ACC112 (cell line): ENCODE data around the gene DOK6.

Source experiments
- H2AFZ ChIP-seq: fragments of 200-600 bp; sonication (generic); one replicate; pipeline ENCODE4 v1.6.0; 2017; ENCODE audit warnings: antibody characterized with exemption, low read length; ENCODE audit not compliant: unreplicated experiment
- H3K27ac ChIP-seq: fragments of 200-600 bp; sonication (generic); 2 replicates; pipeline ENCODE4 v1.5.1; 2014; ENCODE audit warnings: low read depth, mild to moderate bottlenecking, antibody characterized with exemption, low read length, moderate library complexity
- H3K27me3 ChIP-seq: fragments of 200-600 bp; sonication (generic); 2 replicates; pipeline ENCODE4 v1.6.1; 2014; ENCODE audit warnings: mild to moderate bottlenecking, antibody characterized with exemption, low read length, moderate library complexity, mixed read lengths; ENCODE audit not compliant: insufficient read depth
- H3K36me3 ChIP-seq: fragments of 200-600 bp; sonication (generic); 2 replicates; pipeline ENCODE4 v1.6.1; 2016; ENCODE audit warnings: mild to moderate bottlenecking, antibody characterized with exemption, low read length, moderate library complexity, mixed read lengths; ENCODE audit not compliant: insufficient read depth
- H3K4me1 ChIP-seq: fragments of 200-600 bp; sonication (generic); one replicate; pipeline ENCODE4 v1.6.1; 2016; ENCODE audit warnings: low read length, mixed read lengths; ENCODE audit not compliant: insufficient read depth, unreplicated experiment, control insufficient read depth
- H3K4me3 ChIP-seq: fragments of 200-600 bp; sonication (generic); 2 replicates; pipeline ENCODE4 v1.5.1; 2014; ENCODE audit warnings: mild to moderate bottlenecking, low read depth, low read length
- H3K79me2 ChIP-seq: fragments of 200-600 bp; sonication (generic); one replicate; pipeline ENCODE4 v1.6.0; 2016; ENCODE audit warnings: low read length; ENCODE audit not compliant: control insufficient read depth, unreplicated experiment, insufficient read depth

The DOK6 gene

DNA sequence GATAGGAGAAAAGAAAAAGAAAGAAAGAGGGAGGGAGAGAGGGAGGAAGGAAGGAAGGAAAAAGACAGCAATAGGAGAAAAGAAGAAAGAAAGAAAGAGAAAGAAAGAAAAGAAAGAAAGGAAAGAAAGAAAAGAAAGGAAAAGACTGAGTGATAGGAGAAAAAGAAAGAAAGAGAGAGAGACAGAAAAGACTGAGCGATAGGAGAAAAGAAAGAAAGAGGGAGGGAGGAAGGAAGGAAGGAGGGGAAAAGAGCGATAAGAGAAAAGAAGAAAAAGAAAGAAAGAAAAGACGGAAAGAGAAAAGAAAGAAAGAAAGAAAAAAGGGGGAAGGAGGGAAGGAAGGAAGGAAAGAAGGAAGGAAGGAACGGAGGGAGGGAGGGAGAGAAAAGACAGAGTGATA lies 216.7 kb downstream of the DOK6 start:
- Histone ChIP-seq H3K4me3 (no peak overlapping the region), H3K27ac (no peak overlapping the region), H3K79me2 (no peaks in the 10 kb centered on the region), H3K4me1 (no peaks in the 10 kb centered on the region), H3K27me3 (no peaks in the 10 kb centered on the region), H2AFZ (no peak overlapping the region), H3K36me3 (no peaks in the 10 kb centered on the region)

DNA sequence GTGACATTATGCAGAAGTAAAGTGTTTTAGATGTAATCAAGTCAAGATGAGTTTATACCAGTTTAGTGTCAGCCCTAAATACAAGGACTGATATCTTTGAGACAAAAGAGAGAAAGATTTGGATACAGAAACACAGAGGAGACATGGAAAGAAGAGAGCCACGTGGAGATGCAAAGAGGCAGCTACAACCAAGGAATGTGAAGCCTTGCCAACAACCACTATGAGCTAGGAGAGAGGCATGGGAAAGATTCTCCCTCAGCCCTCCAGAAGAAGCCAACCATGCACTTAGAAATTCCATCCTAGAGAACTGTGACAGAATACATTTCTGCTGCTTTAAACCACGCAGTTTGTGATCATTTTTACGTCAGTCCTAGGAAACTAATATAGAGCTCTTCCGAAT lies 217.2 kb downstream of the DOK6 start:
- no peaks in the 10 kb centered on the region for H3K36me3 ChIP-seq
- H3K79me2 ChIP-seq: no peaks in the 10 kb centered on the region
- H3K4me3 ChIP-seq: no peak overlapping the region
- H3K27ac ChIP-seq: no peak overlapping the region
- H3K4me1 ChIP-seq: no peaks in the 10 kb centered on the region
- H3K27me3 ChIP-seq: no peaks in the 10 kb centered on the region
- H2AFZ ChIP-seq: no peak overlapping the region

DNA sequence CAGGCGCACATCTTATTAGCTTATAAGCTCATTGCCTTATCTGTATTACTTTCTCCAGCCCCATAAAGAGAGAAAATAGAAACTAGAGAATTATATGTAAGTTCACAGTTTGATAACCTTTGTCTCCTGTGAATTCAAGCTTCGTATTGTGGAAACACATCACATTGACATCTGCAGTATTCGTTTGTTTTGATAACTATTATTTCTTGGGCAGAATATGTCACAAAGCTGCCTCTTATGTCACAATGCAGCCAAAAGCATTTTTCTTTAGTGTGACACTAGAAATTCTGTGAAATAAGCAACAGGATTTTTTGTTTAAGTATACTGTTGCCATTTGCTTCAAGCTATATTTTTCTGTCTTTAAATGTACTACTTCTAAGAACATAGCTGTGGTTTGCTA lies 221.5 kb downstream of the DOK6 start:
- H2AFZ ChIP-seq: no peak overlapping the region
- no peaks in the 10 kb centered on the region for H3K36me3 ChIP-seq
- H3K4me3 ChIP-seq: no peak overlapping the region
- H3K79me2 ChIP-seq: no peaks in the 10 kb centered on the region
- no peak overlapping the region for H3K27ac ChIP-seq
- no peaks in the 10 kb centered on the region for H3K27me3 ChIP-seq
- no peaks in the 10 kb centered on the region for H3K4me1 ChIP-seq

DNA sequence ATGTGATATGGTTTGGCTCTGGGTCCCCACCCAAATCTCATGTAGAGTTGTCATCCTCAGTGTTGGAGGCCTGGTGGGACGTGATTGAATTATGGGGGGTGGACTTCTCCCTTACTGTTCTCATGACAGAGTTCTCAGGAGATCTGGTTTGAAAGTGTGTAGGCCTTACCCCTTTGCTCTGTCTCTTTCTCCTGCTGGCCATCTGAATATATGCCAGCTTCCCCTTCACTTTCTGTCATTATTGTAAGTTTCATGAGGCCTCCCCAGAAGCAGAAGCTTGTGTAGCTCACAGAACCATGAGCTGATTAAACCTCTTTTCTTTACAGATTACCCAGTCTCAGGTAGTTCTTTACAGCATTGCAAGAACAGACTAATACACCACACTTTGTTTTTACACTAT lies 222.3 kb downstream of the DOK6 start:
- Histone ChIP-seq H3K4me3 (no peak overlapping the region), H3K27me3 (no peaks in the 10 kb centered on the region), H3K4me1 (no peaks in the 10 kb centered on the region), H3K27ac (no peak overlapping the region), H3K36me3 (no peaks in the 10 kb centered on the region), H2AFZ (no peak overlapping the region), H3K79me2 (no peaks in the 10 kb centered on the region)

DNA sequence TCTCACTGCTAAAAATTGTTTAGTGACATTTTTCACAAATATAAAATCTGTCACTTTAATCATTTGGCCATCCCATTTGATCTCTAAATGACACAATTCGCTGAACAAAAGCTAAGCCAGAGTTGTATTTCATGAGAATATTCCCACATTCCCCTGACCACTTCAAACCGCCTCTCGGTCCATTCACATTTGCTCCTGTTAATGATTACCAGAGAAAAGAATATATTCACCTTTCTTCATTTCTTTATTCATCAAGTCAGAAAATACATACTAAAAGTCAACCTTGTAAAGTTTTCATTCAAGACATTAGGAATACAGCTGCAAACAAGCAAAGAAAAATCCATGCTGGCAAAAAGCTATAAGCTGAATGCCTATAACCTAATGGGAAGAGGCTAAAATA lies 225.5 kb downstream of the DOK6 start:
- H3K4me3 ChIP-seq: no peak overlapping the region
- no peaks in the 10 kb centered on the region for H3K4me1 ChIP-seq
- no peaks in the 10 kb centered on the region for H3K79me2 ChIP-seq
- H3K36me3 ChIP-seq: no peaks in the 10 kb centered on the region
- no peak overlapping the region for H3K27ac ChIP-seq
- H2AFZ ChIP-seq: peak overlapping the region; percentile 14
- H3K27me3 ChIP-seq: no peaks in the 10 kb centered on the region

DNA sequence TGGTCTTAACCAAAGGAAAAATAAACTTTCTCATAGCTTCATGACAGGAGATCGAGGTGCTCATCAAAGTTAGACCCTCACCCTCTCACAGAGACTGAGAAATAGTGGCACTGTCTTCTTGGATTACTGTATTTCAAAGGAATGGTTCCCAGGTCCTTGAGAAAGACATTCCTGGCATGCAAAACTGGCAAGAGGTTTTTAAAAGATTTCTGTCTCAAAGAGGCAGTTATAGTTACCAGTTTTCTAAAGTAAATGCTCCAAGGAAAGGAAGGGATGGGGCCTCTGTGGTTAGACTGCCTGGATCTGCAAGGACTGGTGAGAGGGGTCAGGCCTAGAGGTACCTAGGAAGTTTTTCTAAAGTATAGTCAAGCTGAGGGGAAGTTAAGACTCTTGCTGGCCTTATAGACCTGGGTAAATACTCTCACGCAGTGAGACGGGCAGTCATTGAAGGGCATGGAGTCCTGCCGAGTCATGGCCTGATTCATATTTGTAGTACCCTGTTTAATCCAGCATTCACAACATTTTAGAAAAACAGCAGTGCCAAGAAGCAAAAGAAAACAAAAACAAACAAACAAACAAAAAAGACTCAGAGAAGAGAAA lies 226.1 kb downstream of the DOK6 start:
- H3K4me1 ChIP-seq: no peaks in the 10 kb centered on the region
- H3K4me3 ChIP-seq: no peak overlapping the region
- H3K79me2 ChIP-seq: no peaks in the 10 kb centered on the region
- no peaks in the 10 kb centered on the region for H3K27me3 ChIP-seq
- peak overlapping the region; percentile 14 for H2AFZ ChIP-seq
- no peaks in the 10 kb centered on the region for H3K36me3 ChIP-seq
- H3K27ac ChIP-seq: no peak overlapping the region

DNA sequence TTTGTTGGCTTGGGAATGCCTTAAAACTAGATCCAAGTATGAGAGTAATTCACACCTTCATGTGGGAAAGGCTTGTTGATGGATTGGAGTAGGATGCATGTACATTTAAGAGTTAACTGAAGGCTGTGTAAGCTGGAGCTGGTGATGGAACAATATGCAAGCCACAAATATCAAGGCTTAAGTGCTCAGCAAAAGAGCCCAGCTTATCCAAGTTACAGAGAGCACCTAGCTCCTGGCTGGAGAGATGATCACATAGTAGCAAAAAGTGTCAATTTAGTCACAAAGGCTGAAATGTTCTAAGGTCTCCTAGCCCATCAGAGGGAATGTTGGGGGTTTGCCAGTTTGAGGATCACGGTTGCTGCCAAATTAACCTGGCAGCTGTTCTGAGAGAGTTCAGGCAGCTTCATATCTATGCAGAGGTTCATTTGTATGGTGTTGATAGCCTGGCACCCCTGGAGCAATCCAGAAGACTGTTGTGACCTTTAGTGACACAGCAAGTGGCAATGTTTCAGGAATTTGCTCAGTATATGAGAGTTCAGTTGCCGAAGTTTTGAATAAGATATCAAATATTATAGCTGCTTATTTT lies 228.2 kb downstream of the DOK6 start:
- no peak overlapping the region for H2AFZ ChIP-seq
- H3K4me1 ChIP-seq: no peaks in the 10 kb centered on the region
- no peaks in the 10 kb centered on the region for H3K36me3 ChIP-seq
- no peaks in the 10 kb centered on the region for H3K79me2 ChIP-seq
- no peak overlapping the region for H3K4me3 ChIP-seq
- no peak overlapping the region for H3K27ac ChIP-seq
- no peaks in the 10 kb centered on the region for H3K27me3 ChIP-seq

DNA sequence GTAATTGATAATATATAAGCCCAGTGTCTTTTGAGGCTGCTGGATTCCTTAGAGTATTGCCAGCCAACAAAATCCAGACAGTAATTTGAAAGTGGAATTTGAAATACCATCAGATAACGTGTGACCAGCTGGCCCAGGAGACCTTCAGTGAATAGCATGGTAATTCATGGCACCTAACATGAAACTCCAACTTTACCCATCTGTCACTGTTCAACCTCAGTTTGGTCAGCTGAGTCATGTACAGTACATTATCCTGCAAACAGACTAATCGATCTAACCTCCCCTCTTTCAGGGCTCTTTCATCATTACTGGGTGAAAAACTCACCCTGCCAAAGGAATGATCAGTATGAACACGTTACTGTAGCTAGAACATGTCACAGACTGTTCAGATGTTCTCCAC lies 230.6 kb downstream of the DOK6 start:
- H2AFZ ChIP-seq: no peak overlapping the region
- H3K36me3 ChIP-seq: no peaks in the 10 kb centered on the region
- H3K27me3 ChIP-seq: no peaks in the 10 kb centered on the region
- H3K79me2 ChIP-seq: no peaks in the 10 kb centered on the region
- no peak overlapping the region for H3K27ac ChIP-seq
- no peaks in the 10 kb centered on the region for H3K4me1 ChIP-seq
- no peak overlapping the region for H3K4me3 ChIP-seq

DNA sequence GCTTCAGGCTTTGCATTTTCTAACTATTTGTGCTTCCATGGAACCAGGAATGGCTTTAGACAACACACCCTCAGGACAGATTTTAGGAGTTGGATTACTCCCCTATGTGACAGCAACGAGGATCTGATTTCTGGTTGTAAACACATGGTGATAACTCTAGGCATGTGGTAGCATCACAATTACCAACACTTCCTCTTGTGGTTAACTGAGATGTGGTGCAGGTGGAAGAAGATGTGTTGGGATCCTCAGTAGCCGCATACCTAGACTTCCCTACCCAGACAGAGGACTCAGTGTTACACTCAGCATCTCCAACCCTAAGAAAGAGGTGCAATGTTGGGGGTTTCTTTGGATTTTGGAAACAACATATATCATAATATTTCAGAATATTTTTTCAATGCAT lies 234.8 kb downstream of the DOK6 start:
- H3K27me3 ChIP-seq: no peaks in the 10 kb centered on the region
- no peaks in the 10 kb centered on the region for H3K36me3 ChIP-seq
- no peak overlapping the region for H3K4me3 ChIP-seq
- H3K4me1 ChIP-seq: no peaks in the 10 kb centered on the region
- H3K27ac ChIP-seq: no peak overlapping the region
- H2AFZ ChIP-seq: no peak overlapping the region
- no peaks in the 10 kb centered on the region for H3K79me2 ChIP-seq

DNA sequence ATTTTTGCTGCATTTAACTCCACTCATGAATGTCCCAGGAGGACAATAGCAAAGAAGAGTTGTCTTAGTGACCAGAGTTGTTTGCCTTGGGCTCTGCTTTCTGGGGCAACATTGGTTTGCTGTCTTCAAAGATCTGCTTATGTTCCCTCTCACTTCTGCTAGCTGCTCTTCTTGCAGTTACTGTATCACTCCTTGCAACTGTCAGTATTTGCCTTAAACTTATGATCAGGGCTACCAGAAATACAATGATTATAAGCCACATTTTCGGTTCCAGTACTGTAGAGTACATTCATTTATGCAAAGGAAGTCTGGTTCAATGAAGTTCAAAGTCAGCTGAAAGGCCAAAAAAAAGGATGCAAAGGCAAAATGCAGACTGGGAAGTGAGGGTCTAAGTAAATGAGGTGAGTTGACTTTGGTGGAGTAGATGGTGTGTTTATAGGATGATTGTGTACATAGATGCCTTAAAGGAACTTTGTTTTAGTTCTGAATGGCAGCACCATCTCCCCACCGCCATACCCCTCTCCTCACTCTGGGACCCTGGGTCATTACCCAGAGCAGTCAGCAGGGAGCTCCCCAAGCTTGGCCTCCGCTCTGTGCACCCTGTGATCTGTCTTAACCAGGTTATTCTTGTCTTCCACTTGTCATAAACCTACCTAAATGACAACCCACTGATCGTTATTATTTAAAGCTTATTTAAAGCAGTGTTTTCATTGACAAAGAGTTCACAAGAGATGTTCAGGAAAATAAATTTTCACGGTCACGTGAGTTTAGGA lies 236.0 kb downstream of the DOK6 start:
- Histone ChIP-seq H3K36me3 (no peaks in the 10 kb centered on the region), H3K4me1 (no peaks in the 10 kb centered on the region), H3K79me2 (no peaks in the 10 kb centered on the region), H3K27ac (no peak overlapping the region), H3K4me3 (no peak overlapping the region), H3K27me3 (no peaks in the 10 kb centered on the region), H2AFZ (no peak overlapping the region)

DNA sequence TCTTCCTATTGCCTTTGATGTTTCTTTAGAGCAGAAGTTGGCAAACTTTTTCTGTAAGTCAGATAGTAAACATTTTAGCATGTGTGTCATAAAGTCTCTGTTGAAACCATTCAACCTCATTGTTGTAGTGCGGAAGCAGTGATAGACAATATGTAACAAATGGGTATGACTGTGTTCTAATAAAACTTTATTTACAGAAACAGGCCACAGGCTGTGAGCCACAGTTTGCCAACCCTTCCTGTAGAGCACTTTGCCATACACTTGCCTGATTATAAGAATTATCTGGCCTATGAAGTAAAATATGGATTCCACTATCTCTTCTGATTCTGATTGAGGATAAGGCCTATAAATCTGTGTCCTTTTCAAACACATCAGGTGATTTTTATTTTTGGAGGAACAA lies 237.4 kb downstream of the DOK6 start:
- Histone ChIP-seq H3K27me3 (no peaks in the 10 kb centered on the region), H3K4me1 (no peaks in the 10 kb centered on the region), H3K36me3 (no peaks in the 10 kb centered on the region), H3K79me2 (no peaks in the 10 kb centered on the region), H3K27ac (no peak overlapping the region), H2AFZ (no peak overlapping the region), H3K4me3 (no peak overlapping the region)
